ENCODE results near the gene SMPDL3A.

The SMPDL3A gene

DNA sequence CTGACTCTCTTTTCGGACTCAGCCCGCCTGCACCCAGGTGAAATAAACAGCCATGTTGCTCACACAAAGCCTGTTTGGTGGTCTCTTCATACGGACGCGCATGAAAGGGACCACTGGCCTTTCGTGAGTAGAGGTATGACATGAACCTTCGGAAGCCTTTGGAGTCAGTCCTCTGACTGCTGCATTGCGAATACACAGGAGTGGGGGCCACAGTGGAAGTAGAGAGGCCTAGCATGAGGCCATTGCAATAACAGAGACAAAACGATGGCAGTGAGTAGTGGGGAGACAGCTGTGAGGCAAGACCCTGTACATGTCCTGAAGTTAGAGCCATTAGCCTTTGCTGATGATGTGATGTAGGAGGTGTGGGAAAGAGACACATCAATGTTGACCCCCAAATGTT, 56.4 kb downstream of the SMPDL3A start:
- Histone ChIP-seq H3K9ac (ENCODE audit: low read length) (no peak overlapping the region), H3K9me2 (replicated peaks; ENCODE audit: insufficient read depth, low read length) (no peaks in the 10 kb centered on the region), H3K27me3 (replicated peaks; ENCODE audit: insufficient read depth, low read length) (no peaks in the 10 kb centered on the region), H3K27ac (ENCODE audit: low read length) (no peak overlapping the region), H3K9me3 (replicated peaks; ENCODE audit: insufficient read depth, low read length) (no peaks in the 10 kb centered on the region), H3K79me2 (ENCODE audit: low read length) (no peaks in the 10 kb centered on the region), H3K4me2 (ENCODE audit: low read depth, low read length) (peak overlapping the region; percentile 36; the same call in 1 of the 2 replicates), H2AFZ (ENCODE audit: low read length) (peak overlapping the region; percentile 56; the same call in 1 of the 2 replicates), H3K4me3 (ENCODE audit: low read length) (no peak overlapping the region), H3K36me3 (replicated peaks; ENCODE audit: insufficient read depth, low read length) (no peaks in the 10 kb centered on the region), H3F3A (ENCODE audit: insufficient read depth, low read length) (no peaks in the 10 kb centered on the region), H3K4me1 (ENCODE audit: low read length) (peaks cover 9% of the 10 kb centered on the region; the same call in 1 of the 2 replicates), H4K20me1 (ENCODE audit: insufficient read depth, low read length) (no peaks in the 10 kb centered on the region)
- no peak for DNase-seq
- TF ChIP-seq, protein P1, sequence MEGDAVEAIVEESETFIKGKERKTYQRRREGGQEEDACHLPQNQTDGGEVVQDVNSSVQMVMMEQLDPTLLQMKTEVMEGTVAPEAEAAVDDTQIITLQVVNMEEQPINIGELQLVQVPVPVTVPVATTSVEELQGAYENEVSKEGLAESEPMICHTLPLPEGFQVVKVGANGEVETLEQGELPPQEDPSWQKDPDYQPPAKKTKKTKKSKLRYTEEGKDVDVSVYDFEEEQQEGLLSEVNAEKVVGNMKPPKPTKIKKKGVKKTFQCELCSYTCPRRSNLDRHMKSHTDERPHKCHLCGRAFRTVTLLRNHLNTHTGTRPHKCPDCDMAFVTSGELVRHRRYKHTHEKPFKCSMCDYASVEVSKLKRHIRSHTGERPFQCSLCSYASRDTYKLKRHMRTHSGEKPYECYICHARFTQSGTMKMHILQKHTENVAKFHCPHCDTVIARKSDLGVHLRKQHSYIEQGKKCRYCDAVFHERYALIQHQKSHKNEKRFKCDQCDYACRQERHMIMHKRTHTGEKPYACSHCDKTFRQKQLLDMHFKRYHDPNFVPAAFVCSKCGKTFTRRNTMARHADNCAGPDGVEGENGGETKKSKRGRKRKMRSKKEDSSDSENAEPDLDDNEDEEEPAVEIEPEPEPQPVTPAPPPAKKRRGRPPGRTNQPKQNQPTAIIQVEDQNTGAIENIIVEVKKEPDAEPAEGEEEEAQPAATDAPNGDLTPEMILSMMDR (IDR thresholded peaks at IDR 0.05; ENCODE audit: low read length) = no peak
- TF ChIP-seq EZH2 (optimal IDR thresholded peaks at IDR 0.05; ENCODE audit: low read depth, low read length) = no peak
- no peak for TF ChIP-seq EZH2phosphoT487 (IDR thresholded peaks at IDR 0.05; ENCODE audit: low read length)

DNA sequence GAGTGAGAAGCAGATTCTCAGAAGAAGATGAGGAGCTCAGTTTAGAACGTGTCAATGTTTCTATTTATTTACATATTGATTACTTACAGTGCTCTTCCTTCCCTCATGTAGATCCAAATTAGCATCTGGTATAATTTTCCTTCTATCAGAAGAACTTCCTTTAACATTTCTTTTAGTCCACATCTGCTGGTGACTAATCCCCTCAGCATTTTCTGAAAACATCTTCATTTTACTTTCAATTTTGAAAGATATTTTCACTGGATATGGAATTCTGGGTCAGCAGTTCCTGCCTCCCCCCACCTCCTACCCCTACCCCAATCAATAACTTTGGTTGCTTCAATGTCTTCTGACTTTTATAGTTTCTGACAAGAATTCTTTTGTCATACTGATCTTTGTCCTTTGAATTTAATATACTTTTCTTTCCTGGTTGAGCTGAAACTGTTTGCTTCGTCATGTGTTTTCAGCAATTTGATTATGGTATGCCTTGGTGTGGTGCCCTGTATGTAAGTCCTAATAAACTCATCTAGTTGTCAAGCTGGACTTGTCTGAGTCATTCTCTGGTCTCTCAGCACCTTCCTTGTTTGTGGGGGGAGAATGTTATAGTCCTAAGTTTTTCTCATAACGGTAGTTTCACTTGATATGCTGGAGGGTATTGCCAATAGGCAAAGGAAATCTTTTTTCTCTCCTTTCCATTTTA, 57.0 kb downstream of the SMPDL3A start:
- Histone ChIP-seq H3F3A (ENCODE audit: insufficient read depth, low read length) (no peaks in the 10 kb centered on the region), H3K4me3 (ENCODE audit: low read length) (no peak overlapping the region; the same call in 1 of the 2 replicates), H3K36me3 (replicated peaks; ENCODE audit: insufficient read depth, low read length) (no peaks in the 10 kb centered on the region), H3K27me3 (replicated peaks; ENCODE audit: insufficient read depth, low read length) (no peaks in the 10 kb centered on the region), H3K79me2 (ENCODE audit: low read length) (no peaks in the 10 kb centered on the region), H4K20me1 (ENCODE audit: insufficient read depth, low read length) (no peaks in the 10 kb centered on the region), H3K4me2 (ENCODE audit: low read depth, low read length) (peak overlapping the region; percentile 36), H2AFZ (ENCODE audit: low read length) (peak overlapping the region; percentile 56), H3K9me2 (replicated peaks; ENCODE audit: insufficient read depth, low read length) (no peaks in the 10 kb centered on the region), H3K27ac (ENCODE audit: low read length) (no peak overlapping the region), H3K4me1 (ENCODE audit: low read length) (peaks cover 9% of the 10 kb centered on the region; the same call in 1 of the 2 replicates), H3K9ac (ENCODE audit: low read length) (no peak overlapping the region), H3K9me3 (replicated peaks; ENCODE audit: insufficient read depth, low read length) (no peaks in the 10 kb centered on the region)
- TF ChIP-seq EZH2 (optimal IDR thresholded peaks at IDR 0.05; ENCODE audit: low read depth, low read length) = no peak
- TF ChIP-seq EZH2phosphoT487 (IDR thresholded peaks at IDR 0.05; ENCODE audit: low read length) = no peak
- TF ChIP-seq, protein P1 (IDR thresholded peaks at IDR 0.05; ENCODE audit: low read length) = no peak
- no peak for DNase-seq

DNA sequence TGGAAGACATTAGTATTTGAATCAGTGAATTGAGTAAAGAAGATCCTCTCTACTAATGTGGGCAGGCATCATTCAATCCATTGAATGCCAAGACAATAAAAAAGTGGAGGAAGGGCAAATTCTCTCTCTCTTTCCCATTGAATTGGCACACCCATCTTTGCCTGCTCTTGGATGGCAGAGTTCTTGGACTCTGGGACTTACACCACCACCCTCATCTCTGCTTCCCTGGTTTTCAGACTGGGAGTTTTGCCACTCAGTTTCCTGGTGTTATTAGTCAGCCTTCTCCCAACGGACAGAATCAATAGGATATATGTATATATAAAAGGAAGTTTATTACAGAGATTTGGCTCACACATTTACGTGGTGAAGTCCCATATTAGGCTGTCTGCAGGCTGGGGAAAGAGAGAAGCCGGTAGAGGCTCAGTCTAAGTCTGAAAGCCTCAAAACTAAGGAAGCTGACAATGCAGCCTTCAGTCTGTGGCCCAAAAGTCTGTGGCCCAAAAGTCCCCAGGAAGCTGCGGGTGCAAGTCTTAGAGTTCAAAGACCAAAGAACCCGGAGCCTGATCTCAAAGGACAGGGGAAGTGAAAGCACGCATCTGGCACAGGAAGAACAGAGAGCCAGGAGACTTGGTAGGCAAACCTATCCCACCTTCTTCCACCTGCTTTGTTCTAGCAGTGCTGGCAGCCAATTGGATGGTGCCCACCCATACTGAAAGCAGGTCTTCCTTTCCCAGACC, 64.4 kb downstream of the SMPDL3A start:
- Histone ChIP-seq H3K27me3 (replicated peaks; ENCODE audit: insufficient read depth, low read length) (no peaks in the 10 kb centered on the region), H3K9me2 (replicated peaks; ENCODE audit: insufficient read depth, low read length) (no peaks in the 10 kb centered on the region), H3K4me2 (ENCODE audit: low read depth, low read length) (peak overlapping the region; percentile 81), H3K4me1 (ENCODE audit: low read length) (peaks cover 19% of the 10 kb centered on the region), H3K36me3 (replicated peaks; ENCODE audit: insufficient read depth, low read length) (no peaks in the 10 kb centered on the region), H3F3A (ENCODE audit: insufficient read depth, low read length) (peaks cover 10% of the 10 kb centered on the region), H4K20me1 (ENCODE audit: insufficient read depth, low read length) (no peaks in the 10 kb centered on the region), H3K27ac (ENCODE audit: low read length) (peak overlapping the region; percentile 75), H3K79me2 (ENCODE audit: low read length) (no peaks in the 10 kb centered on the region), H3K4me3 (ENCODE audit: low read length) (0 out of 2 replicates have a peak overlapping the region, but pooled peaks have one; percentile 9), H3K9me3 (replicated peaks; ENCODE audit: insufficient read depth, low read length) (no peaks in the 10 kb centered on the region), H3K9ac (ENCODE audit: low read length) (no peak overlapping the region), H2AFZ (ENCODE audit: low read length) (peak overlapping the region; percentile 71)
- peak; percentile 90 for DNase-seq
- TF ChIP-seq, protein P1 (IDR thresholded peaks at IDR 0.05; ENCODE audit: low read length) = no peak
- TF ChIP-seq EZH2phosphoT487 (IDR thresholded peaks at IDR 0.05; ENCODE audit: low read length) (no peak), EZH2 (optimal IDR thresholded peaks at IDR 0.05; ENCODE audit: low read depth, low read length) (no peak)
